ENCODE measurements around the gene UNC5C.

Gene UNC5C

DNA sequence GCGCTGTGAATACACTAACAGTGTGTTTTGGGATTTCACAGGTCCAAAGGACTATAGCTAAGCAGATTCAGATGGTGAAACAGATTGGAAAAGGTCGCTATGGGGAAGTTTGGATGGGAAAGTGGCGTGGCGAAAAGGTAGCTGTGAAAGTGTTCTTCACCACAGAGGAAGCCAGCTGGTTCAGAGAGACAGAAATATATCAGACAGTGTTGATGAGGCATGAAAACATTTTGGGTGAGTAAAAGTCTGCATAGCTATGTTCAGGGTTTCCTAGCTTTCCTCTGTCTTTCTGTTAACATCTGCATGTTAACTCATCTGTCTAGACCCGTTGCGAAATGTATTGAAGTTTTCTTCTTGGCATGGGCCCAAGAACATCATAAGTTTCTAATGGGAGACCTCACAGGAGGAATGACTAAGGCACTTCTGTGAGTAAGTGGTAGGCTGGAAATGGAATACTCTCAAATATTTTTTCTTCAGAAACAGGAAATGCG is 418.9 kb downstream of the UNC5C start:
- DNase-seq (ENCODE audit: low read depth) = no peak
- H3K4me3 ChIP-seq (ENCODE audit: low read depth, low read length) = no peak overlapping the region
- TF ChIP-seq, protein P1, sequence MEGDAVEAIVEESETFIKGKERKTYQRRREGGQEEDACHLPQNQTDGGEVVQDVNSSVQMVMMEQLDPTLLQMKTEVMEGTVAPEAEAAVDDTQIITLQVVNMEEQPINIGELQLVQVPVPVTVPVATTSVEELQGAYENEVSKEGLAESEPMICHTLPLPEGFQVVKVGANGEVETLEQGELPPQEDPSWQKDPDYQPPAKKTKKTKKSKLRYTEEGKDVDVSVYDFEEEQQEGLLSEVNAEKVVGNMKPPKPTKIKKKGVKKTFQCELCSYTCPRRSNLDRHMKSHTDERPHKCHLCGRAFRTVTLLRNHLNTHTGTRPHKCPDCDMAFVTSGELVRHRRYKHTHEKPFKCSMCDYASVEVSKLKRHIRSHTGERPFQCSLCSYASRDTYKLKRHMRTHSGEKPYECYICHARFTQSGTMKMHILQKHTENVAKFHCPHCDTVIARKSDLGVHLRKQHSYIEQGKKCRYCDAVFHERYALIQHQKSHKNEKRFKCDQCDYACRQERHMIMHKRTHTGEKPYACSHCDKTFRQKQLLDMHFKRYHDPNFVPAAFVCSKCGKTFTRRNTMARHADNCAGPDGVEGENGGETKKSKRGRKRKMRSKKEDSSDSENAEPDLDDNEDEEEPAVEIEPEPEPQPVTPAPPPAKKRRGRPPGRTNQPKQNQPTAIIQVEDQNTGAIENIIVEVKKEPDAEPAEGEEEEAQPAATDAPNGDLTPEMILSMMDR (IDR thresholded peaks at IDR 0.05; ENCODE audit: insufficient read depth, low read depth, low read length, missing control alignments) = no peak

DNA sequence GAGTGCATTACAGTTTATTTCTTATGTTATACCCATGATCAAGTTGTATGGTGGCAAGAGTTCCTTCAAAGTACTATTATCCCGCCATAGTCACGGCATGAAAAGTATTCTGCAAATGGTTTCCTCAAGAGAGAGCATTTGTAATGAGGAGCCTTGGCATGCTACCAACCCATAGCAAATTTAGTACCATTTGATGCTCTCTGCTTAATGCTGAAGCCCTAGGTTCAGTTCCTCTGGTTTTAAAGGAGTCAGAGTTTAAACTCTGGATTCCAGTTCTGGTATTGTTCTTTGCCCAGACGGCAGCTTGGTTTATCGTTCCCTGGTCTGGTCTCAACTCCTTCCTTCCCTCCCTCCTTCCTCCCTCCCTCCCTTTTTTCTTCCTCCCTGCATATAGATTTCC is 419.7 kb downstream of the UNC5C start:
- DNase-seq (ENCODE audit: low read depth) = no peak
- no peak overlapping the region for H3K4me3 ChIP-seq (ENCODE audit: low read depth, low read length)
- TF ChIP-seq, protein P1 (IDR thresholded peaks at IDR 0.05; ENCODE audit: insufficient read depth, low read depth, low read length, missing control alignments) = no peak

GRCh38 chr4:95124906-95125504 is 423.8 kb downstream of the UNC5C start:
- H3K4me3 ChIP-seq (ENCODE audit: low read depth, low read length) = no peak overlapping the region
- peak; percentile 10 for DNase-seq (ENCODE audit: low read depth)
- TF ChIP-seq, protein P1 (IDR thresholded peaks at IDR 0.05; ENCODE audit: insufficient read depth, low read depth, low read length, missing control alignments) = peak; percentile 26

GRCh38 chr4:95122001-95122400 is 426.8 kb downstream of the UNC5C start:
- TF ChIP-seq, protein P1 (IDR thresholded peaks at IDR 0.05; ENCODE audit: insufficient read depth, low read depth, low read length, missing control alignments) = no peak
- DNase-seq (ENCODE audit: low read depth) = no peak
- no peak overlapping the region for H3K4me3 ChIP-seq (ENCODE audit: low read depth, low read length)

GRCh38 chr4:95120456-95120855 is 428.3 kb downstream of the UNC5C start:
- no peak overlapping the region for H3K4me3 ChIP-seq (ENCODE audit: low read depth, low read length)
- TF ChIP-seq, protein P1 (IDR thresholded peaks at IDR 0.05; ENCODE audit: insufficient read depth, low read depth, low read length, missing control alignments) = no peak
- no peak for DNase-seq (ENCODE audit: low read depth)

DNA sequence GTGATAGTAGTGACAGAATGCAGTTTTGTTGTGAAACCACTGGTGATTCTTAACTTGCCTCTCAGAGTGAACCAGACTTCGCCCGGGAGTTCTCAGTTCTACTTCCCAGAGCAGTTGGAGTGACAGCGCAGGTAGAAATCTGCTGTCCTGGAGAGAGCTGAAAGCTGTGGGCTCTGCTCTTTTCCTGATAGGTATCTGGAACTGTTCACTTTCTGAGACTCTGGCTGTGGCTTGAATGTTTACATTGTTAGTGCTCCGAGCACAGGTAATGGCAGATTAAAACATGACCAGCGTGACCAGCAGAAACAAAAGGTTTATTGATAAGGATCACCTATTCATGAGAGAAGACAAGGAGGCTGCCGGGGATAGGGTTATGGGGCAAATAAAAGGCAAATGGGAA is 430.3 kb downstream of the UNC5C start:
- no peak overlapping the region for H3K4me3 ChIP-seq (ENCODE audit: low read depth, low read length)
- no peak for DNase-seq (ENCODE audit: low read depth)
- TF ChIP-seq, protein P1 (IDR thresholded peaks at IDR 0.05; ENCODE audit: insufficient read depth, low read depth, low read length, missing control alignments) = no peak

- DNase-seq (ENCODE audit: low read depth) = no peak
- no peak overlapping the region for H3K4me3 ChIP-seq (ENCODE audit: low read depth, low read length)
Measured at GRCh38 chr4:95114521-95114920, 434.3 kb downstream of the UNC5C start.

More at GRCh38 chr4:95114521-95114920, 434.3 kb downstream of the UNC5C start:
- TF ChIP-seq, protein P1 (IDR thresholded peaks at IDR 0.05; ENCODE audit: insufficient read depth, low read depth, low read length, missing control alignments) = no peak

All from GM12865 (cell line).